Gastrocnemius medialis (tissue), 4 donors: ENCODE measurements around the gene PRKAG1.

Experiments
- POLR2A ChIP-seq, 2 donors: fragments of 450-650 bp; IDR thresholded peaks; one replicate each; pipeline ENCODE4 v1.6.1; 2017; ENCODE audit warnings: antibody characterized with exemption in 2 of 2, mild to moderate bottlenecking in 2 of 2, moderate library complexity in 2 of 2
- TF ChIP-seq, protein P1 (sequence below), 5 experiments: fragments of 450-650 bp in 3 of 5; fragments of 200-600 bp in 2 of 5; sonication (generic) in 2 of 5; IDR thresholded peaks in 4 of 5; conservative IDR thresholded peaks in 1 of 5; 1 replicate in 4 of 5; 2 replicates in 1 of 5; pipeline ENCODE4 v1.5.1; 2016 to 2019; ENCODE audit warnings: antibody characterized with exemption in 5 of 5, mild to moderate bottlenecking in 3 of 5, moderate library complexity in 3 of 5

DNA sequence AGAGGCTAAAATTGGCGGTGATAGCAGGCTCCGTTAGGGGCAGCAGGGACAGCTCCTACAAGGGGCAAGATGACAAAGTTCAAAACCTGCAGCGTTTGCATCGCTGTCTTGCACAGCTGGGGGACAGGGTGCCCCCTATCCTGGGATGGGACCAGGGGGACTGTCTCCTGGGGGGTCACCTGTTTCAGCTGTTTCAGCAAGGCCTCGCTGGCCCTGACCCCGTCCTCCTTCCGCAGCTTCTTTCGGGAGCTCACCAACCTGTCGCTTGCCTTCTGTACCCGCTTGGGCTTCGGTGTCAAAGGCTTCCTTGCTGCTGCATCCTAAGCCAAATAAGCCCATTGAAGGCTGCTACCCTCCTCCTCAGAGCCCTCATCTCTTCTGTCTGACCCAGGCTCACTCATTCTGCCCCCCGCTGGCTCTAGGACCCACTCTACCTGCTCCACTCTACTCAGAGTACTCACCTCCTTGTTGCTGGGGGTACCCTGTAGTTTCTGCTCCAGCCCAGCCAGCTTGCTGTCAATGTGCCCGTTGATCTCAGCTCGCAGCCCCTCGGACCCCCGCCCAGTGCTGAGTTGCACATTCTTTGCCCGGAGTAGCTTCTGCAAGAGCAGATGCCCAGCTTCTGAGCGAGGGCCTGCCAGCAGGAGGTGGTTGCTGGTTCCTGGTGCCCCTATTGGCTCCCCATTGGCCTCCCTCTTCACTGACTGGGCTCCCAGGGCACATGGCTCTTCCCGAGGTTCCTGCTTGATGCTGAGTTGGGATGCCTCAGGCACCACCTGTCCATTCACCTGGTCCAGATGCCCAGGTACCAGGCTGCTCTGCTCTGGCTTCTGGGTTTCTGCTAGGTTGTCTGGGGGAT, 12.4 kb upstream of the PRKAG1 start:
- TF ChIP-seq, protein P1, sequence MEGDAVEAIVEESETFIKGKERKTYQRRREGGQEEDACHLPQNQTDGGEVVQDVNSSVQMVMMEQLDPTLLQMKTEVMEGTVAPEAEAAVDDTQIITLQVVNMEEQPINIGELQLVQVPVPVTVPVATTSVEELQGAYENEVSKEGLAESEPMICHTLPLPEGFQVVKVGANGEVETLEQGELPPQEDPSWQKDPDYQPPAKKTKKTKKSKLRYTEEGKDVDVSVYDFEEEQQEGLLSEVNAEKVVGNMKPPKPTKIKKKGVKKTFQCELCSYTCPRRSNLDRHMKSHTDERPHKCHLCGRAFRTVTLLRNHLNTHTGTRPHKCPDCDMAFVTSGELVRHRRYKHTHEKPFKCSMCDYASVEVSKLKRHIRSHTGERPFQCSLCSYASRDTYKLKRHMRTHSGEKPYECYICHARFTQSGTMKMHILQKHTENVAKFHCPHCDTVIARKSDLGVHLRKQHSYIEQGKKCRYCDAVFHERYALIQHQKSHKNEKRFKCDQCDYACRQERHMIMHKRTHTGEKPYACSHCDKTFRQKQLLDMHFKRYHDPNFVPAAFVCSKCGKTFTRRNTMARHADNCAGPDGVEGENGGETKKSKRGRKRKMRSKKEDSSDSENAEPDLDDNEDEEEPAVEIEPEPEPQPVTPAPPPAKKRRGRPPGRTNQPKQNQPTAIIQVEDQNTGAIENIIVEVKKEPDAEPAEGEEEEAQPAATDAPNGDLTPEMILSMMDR (IDR thresholded peaks at IDR 0.05 in 4 of 5, conservative IDR thresholded peaks at IDR 0.05 in 1 of 5): no peak
- TF ChIP-seq POLR2A (IDR thresholded peaks at IDR 0.05): no peak
